ENCODE data around the gene SLC43A2. TPM values are rescaled to one million over a fixed set of nuclear protein-coding genes. Genes with fewer than 3 reads are reported as not detected.

The SLC43A2 gene
- total RNA-seq, 1 donor from 2014 or later, result 21.9 TPM

- no peak for DNase-seq (ENCODE audit: low spot score, unreplicated experiment)
- Mint-ChIP-seq H3K36me3 (ENCODE audit: insufficient read depth) (peaks cover 30% of the 10 kb centered on the region), H3K27ac (peak within 1 kb of the TSS; percentile 69)
Measured at GRCh38 chr17:1649844-1650501, 21.3 kb upstream of the SLC43A2 start, which contains the start of gene RILP. RILP (minus strand) TSS chr17:1649866; CDS start chr17:1649804, 62 bp downstream.

DNA sequence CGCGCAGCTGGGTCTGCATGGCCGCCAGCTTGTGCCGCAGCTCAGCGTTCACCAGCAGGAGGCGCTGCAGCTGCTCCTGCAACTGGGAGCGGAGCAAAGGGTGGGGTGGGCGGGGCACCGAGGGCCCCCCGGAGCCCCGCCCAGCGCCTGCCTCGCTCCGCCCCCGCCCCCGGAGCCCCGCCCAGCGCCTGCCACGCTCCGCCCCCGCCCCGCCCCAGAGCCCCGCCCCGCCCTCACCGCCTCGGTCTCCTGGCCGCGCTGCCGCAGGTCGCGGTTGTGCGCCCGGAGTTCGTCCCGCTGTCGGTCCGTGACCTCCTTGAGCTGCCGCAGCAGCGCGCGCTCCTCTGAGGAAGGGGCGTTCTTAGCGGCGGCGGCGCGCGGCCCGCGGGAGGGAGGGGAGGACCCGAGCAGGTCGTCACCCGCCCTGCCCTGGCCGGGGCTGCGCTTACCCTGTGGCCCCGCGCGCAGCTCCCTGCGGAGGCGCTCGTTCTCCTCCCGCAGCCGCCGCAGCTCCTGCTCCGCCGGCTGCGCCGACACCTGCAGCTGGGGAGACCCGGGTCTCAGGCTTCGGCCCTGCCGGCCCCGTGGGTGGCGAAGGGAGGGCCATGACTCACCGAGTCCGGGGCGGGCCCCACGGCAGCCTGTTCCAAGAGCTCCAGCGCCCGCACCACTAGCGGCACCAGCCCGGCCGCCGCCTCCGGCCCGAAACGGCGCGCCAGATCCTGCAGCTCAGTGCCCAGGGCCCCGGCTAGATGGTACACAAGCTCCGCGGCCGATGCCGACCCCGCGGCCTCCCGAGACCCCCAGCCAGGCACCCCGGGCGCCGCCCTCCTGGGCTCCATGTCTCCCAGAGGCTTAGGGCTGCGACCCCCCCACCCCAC lies 20.6 kb upstream of the SLC43A2 start:
- Mint-ChIP-seq H3K9me3 (ENCODE audit: low read depth) (no peaks in the 10 kb centered on the region), H3K27ac (no peak overlapping the region), H3K4me1 (ENCODE audit: low read depth) (peaks cover 5% of the 10 kb centered on the region), H3K27me3 (peaks cover 18% of the 10 kb centered on the region), H3K36me3 (ENCODE audit: insufficient read depth) (peaks cover 27% of the 10 kb centered on the region), H3K4me3 (ENCODE audit: low read depth) (peak overlapping the region; percentile 40)
- TF ChIP-seq CTCF (IDR thresholded peaks at IDR 0.05; ENCODE audit: unreplicated experiment), result peak; percentile 79
- peak; percentile 93 for DNase-seq (ENCODE audit: low spot score, unreplicated experiment)

More at GRCh38 chr17:1649844-1650501, 21.3 kb upstream of the SLC43A2 start, which contains the start of gene RILP:
- H3K9me3 Mint-ChIP-seq (ENCODE audit: low read depth), result no peaks in the 10 kb centered on the region
- peaks cover 5% of the 10 kb centered on the region for H3K4me1 Mint-ChIP-seq (ENCODE audit: low read depth)
- peak within 1 kb of the TSS; percentile 63 for H3K4me3 Mint-ChIP-seq (ENCODE audit: low read depth)
- peaks cover 13% of the 10 kb centered on the region for H3K27me3 Mint-ChIP-seq
- TF ChIP-seq CTCF (IDR thresholded peaks at IDR 0.05; ENCODE audit: unreplicated experiment), result no peak

DNA sequence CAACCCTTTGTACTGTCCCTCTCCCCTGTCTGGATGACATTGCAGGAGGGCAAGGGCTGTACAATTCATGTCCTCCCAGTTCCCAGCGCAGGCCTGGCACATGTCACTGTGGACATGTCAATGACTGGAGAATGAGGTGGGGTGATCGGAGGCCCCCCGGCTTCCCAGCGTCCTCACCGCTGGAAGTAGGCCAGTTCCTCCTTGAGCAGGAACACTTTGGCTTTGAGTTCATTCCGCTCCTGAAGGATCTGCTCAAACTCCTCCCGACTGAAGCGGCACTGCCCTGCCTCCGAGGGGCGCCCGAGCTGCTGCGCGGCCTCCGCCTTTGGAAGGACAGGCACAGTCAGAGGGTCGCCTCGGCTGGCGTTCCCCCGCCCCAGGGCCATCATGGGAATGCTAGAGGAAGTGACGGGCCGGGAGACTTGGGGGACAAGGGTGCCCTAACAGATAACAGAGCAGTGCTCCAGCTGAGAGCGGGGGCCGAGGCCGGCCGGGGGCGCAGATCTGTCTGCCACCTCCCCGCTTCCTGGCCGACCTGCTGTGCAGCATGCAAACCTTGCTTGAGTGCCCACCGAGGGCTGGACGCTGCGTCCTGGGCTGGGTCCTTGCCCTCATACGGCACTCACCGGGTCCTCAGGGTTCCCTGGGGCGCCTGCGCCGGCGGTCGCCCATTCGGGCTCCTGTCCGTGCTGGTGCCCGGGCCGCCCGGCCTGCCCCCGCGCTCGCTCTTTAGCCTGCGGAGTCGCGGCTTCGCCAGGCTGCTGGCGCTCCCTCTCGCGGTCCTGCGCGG lies 19.7 kb upstream of the SLC43A2 start:
- TF ChIP-seq CTCF (IDR thresholded peaks at IDR 0.05; ENCODE audit: unreplicated experiment), result no peak
- peaks cover 7% of the 10 kb centered on the region for H3K4me1 Mint-ChIP-seq (ENCODE audit: low read depth)
- DNase-seq (ENCODE audit: low spot score, unreplicated experiment), result no peak
- peaks cover 19% of the 10 kb centered on the region for H3K36me3 Mint-ChIP-seq (ENCODE audit: insufficient read depth)
- H3K4me3 Mint-ChIP-seq (ENCODE audit: low read depth), result no peak overlapping the region
- H3K27me3 Mint-ChIP-seq, result peaks cover 21% of the 10 kb centered on the region
- no peaks in the 10 kb centered on the region for H3K9me3 Mint-ChIP-seq (ENCODE audit: low read depth)
- H3K27ac Mint-ChIP-seq, result no peak overlapping the region

GRCh38 chr17:1647802-1648171 lies 19.2 kb upstream of the SLC43A2 start:
- Mint-ChIP-seq H3K4me3 (ENCODE audit: low read depth) (no peak overlapping the region), H3K4me1 (ENCODE audit: low read depth) (peaks cover 7% of the 10 kb centered on the region), H3K9me3 (ENCODE audit: low read depth) (no peaks in the 10 kb centered on the region), H3K27me3 (peaks cover 21% of the 10 kb centered on the region), H3K27ac (no peak overlapping the region), H3K36me3 (ENCODE audit: insufficient read depth) (peaks cover 13% of the 10 kb centered on the region)
- no peak for TF ChIP-seq CTCF (IDR thresholded peaks at IDR 0.05; ENCODE audit: unreplicated experiment)
- DNase-seq (ENCODE audit: low spot score, unreplicated experiment), result no peak

Measured in progenitor cell of endocrine pancreas (in vitro differentiated cells).